CD4-positive, alpha-beta T cell treated with Interleukin-4 for 1 hour (primary cell): ENCODE results near the gene BEX4.
"Not testable (repeated sequence)": the region's sequence is repeated elsewhere in the genome, so short reads cannot be mapped to it uniquely, and the experiment has no call there.

Experiments used
- DNase-seq, 2 donors: peaks; one replicate each; pipeline ENCODE4 v3.0.0-alpha.2; 2020 to 2022

Gene BEX4, protein sequence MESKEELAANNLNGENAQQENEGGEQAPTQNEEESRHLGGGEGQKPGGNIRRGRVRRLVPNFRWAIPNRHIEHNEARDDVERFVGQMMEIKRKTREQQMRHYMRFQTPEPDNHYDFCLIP

DNA sequence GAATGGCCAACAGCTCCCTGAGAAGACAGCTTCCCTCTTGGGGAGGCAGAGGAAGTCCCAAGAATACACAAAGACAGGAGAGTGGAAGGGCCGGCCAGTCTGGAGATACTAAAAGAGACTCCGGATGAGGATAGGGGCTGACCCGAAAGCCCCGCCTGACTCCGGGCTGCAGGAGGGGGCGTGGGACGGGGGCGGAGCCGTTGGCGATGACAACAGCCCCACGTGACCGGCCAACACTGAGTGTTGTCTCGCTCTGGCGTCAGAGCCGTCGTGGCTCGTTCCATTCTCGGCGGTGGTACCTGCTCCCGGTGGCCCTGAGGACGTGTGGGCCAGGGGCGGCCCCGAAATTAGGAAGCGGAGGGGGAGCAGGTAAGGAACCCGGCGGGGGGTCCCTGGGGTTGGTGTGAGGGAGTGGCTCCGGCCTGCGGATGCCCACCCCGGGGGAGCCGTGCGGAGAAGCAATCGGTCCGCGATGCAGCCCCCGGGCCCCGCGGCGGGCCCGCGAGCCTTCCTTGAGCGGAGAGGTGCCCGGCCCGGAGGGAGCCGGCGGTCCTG lies at the start of gene BEX4:
Gene BEX4 (plus strand): TSS at position 239 of the 555 bp plus-strand sequence. CDS start 1,046 bp downstream, outside the sequence.
- DNase-seq, result peak; percentile 84 to 85

- no peak for DNase-seq
Observed at GRCh38 chrX:103170216-103170615, 44.7 kb upstream of the BEX4 start.

DNA sequence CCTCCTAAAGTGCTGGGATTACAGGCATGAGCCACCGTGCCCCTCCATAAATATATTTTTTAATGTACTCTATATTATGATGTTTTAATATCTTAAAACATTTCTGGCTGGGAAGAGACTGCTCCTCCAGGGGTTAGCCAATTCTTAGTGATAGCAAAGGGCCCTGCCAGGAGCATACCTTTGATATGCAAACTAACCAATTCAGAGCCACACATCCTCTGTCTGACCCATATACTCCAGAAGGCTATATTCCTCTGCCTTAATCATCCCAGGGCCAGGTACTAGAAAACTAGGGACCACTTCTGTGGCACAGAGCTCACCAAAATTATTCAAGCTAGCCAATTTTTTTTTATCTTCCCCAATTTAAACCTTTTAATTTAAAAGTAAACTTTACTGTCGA lies 43.6 kb upstream of the BEX4 start:
- DNase-seq, result no peak

- DNase-seq, result not testable (repeated sequence)
Observed at GRCh38 chrX:103175256-103175655, 39.7 kb upstream of the BEX4 start.

GRCh38 chrX:103175944-103176753 lies 38.8 kb upstream of the BEX4 start:
- peak; percentile 41 to 48 for DNase-seq

DNA sequence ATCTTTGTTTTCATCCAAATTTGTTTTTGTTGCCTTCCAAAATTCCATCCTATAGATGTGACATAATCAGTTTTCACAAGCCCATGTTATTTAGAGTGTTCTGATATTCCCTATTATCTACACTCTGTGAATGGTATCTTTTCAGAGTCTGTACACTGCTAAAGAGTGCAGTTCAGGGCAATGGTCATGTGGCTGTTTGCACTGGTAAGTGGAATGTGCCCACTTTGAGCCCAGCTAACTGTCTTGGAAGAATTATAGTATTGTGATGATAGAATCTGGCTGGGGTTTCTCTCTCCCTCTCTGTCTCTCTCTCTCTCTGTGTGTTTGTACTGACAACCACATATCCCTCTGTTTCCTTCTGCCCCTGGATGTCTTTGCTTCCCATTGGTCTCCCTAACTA lies 37.4 kb upstream of the BEX4 start:
- DNase-seq, result no peak

- DNase-seq, result no peak
Observed at GRCh38 chrX:103183912-103184311, 31.0 kb upstream of the BEX4 start.

DNA sequence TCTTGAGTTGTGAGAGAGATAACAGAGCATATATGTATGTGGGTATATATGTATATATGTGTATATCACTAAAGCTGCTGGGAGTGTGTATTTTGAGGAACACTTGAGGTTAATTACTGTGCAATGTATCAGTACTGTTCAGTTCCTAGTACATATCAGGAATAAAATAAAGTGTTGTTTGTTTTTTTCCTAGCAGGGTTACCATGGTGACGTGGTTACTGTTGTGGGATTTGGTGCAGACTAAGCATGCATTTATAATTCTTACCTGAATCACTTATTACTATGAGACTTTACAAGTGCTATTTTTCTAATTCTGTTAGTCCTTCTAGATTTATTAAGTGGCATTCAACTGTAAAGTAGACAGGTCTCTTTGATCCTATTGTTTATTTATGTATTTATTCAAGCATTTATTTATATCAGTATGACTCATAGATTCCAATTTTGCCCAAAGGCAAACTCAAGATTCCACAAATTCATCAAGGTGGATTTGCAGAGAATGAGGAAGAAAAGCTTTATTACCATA lies 26.9 kb upstream of the BEX4 start:
- DNase-seq, result no peak

DNA sequence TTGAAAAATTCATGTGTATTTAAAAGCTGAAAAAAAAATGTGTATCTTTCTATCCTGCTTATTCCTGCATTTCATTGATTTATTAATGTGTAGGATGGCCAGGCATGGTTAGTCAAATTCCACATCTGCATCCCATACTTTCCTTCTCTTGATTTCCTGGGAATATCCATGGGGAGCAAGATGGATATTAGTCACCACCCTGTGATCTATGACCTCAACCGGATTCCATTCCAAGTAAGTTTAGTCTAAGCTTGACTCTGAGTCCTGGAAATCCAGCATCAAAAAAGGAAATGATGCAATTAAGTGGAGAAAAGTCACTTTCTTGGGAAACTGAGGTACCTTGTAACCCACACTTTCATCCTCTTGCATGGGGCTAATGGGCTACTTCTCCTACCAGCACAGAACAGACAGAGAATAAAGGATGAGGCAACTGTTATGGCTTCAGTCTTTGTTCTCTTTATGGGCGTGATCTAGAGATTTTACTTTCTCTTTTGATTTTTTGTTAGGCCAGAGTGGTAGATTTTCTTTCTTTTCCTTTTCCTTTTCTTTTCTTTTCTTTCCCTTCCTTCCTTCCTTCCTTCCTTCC lies 17.1 kb upstream of the BEX4 start:
- DNase-seq, result no peak

GRCh38 chrX:103198668-103199067 lies 16.2 kb upstream of the BEX4 start:
- not testable (repeated sequence) for DNase-seq

DNA sequence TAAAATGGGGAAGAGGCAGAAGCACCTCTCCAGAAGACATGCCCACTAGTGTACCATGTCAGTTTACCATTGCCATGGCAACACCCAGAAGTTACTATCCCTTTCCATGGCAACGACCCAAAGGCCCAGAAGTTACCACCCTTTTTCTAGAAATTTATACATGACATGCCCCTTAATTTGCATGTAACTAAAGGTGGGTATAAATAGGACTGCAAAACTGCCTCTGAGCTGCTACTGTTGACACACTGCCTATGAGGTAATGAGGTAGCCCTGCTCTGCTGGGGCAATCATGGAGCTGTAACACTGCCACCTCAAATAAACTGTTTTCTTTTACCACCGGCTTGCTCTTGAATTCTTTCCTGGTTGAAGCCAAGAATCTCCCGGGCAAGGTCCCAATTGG lies 13.9 kb upstream of the BEX4 start:
- DNase-seq, result no peak

DNA sequence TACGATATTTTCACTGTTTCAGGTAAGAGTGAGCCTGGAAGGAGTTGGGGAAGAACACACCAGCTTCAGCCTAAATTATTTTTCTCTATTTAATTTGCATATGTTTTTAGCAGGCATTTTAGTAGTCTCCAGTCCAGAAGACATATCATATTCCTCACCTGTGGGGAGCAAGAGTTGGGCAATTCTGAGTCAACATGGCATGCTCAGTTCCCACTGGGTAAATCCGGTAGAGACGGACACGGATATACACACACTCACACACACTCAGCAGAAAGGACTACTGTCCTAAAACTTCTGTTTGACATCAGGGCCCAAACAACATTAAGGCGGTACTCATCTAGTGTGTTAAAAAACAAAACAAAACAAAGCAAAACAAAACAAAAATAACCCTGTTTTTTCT lies 4.9 kb upstream of the BEX4 start:
- no peak for DNase-seq

GRCh38 chrX:103211012-103211715 lies 3.7 kb upstream of the BEX4 start:
- DNase-seq, result peak; percentile 47 to 55

DNA sequence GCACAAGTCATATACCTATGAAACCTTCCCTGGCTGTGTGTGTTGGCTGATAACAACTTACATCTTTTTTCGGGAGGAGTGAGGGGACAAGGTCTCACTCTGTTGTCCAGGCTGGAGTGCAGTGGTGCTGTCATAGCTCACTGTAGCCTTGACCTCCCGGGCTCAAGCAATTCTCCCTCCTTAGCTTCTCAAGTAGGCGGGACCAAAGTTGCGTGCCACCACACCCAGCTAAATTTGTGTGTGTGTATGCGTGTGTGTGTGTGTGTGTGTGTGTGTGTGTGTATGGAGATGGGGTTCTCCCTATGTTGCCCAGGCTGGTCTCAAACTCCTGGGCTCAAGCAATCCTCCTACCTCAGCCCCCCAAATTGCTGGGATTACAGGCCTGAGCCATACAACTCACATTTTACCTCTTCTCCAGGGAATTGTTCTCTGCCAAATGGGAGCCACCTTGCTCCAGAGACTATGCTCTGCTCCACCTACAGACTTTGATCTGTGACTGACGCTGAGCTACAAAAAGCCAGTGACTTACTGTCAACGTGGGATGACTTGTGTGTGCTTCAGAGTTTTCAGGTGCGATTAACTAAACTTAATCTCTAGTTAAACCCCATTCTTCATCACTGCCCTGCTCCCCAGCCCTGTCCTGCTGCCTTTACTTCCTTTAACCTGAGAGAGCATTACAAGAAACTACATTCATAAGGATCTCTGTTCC lies 2.0 kb upstream of the BEX4 start:
- DNase-seq, result no peak

DNA sequence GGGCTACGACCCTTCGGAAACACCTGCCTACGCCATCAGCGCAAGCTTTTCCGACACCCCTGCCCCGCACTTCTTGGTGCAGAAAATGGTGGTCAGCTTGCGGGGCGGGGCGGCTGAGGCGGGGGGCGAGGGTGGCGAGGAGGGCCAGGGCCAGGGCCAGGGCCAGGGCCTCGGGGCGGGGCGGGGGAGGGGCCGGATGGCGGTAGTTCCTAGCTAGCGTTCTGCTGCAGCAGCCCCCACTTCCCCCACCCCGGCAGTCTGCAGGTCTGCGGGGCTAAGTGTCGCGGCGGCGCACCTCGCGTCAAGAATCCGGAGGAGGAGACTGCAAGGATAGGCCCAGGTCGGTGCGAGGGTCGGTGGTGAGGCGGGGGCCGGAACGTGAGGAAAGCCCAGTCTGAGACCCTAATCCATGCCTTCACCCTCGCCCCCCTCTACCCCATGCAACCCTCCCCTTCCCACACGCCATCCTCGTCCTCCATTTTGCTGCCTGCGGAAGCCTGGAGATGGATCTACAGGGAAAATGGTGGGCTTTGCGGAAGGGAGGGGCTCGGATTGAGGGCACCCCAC lies 600 bp downstream of the BEX4 start:
- DNase-seq, result peak; percentile 20 to 52

GRCh38 chrX:103220511-103221323 lies 5.8 kb downstream of the BEX4 start:
- no peak for DNase-seq

- not testable (repeated sequence) for DNase-seq
Observed at GRCh38 chrX:103225918-103226317, 11.0 kb downstream of the BEX4 start.

DNA sequence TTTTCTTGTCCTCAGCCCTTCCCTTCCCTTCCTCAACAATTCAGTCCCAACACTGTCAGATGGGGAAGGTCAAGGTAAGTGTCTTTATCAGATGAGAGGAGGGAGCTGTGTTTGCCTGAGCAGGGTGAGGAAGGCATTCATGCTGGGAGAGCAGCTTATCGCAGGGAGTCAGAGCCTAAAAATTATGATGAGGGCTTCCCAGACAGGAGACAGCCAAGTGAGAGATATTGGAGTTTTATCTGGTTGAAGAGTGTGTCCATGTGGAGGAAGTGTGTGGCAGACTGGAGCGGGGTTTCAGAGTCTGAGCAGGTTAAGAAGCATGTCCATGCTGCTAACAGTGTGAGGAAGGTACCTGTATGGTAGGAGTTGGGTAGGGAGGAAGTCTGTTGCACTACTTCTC lies 18.4 kb downstream of the BEX4 start:
- DNase-seq, result no peak

GRCh38 chrX:103234869-103235268 lies 20.0 kb downstream of the BEX4 start:
- DNase-seq, result no peak

DNA sequence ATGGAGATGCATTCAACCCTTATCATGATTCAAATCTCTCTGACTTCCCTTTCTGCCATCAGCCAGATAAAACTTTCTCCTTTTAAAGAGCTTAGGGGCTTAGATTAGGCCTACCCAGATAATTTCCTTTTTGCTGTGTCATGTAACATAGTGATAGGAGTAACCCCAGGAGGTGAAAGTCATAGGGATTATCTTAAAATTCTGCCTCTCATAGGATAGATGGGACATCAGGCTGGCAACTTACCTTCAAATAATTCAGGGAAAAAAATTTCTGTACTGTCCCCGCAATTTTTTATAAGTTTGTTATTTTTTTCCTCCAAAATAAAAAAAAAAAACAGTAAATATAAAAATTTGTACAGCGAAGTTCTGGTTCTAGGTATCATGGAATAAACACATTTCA lies 20.7 kb downstream of the BEX4 start:
- DNase-seq, result not testable (repeated sequence)

- no peak for DNase-seq
Observed at GRCh38 chrX:103236296-103236695, 21.4 kb downstream of the BEX4 start.
